GM21381 (cell line): ENCODE data around the gene KDF1.
"Not testable (repeated sequence)": the region's sequence is repeated elsewhere in the genome, so short reads cannot be mapped to it uniquely, and the experiment has no call there.

Source experiments
- ATAC-seq: cut with Tn5 transposase; IDR thresholded peaks from one replicate; pipeline ENCODE4 v1.9.1; 2021; ENCODE audit warnings: mild to moderate bottlenecking, moderate library complexity; ENCODE audit not compliant: unreplicated experiment

Gene KDF1

DNA sequence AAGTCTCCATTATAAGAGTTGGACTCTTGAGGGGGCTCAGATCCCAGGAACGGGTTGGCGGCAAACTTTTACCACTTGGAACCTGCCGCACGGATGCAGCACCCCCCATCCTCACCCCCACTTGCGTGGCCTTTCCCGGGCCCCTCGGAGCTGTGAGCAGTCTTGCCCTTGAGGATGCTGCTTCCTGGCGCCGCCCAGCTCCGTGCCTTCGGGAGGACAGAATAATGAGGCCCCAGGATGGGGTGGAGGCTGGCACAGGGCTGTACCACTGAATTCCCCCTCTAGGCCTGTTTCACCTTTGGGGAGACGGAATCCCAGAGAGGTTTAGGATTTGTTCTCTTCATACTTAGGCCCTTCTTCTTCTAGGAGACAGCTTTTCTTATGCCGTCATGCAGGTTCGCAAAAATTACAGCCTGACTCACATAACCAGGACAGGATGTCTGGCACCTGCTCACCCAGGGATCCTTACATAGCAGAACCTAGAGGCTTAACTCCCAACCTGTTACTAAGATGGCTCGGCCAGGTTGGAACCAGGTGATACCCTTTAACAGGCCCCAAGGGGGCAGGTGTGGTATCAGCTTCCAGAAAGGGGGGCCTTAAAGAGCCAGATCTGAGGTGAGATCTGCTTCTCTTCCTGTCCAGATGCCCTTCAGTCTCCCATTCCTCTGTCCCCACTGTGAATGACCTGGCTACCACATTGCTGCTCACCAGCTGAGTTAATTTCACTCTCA lies 34.7 kb upstream of the KDF1 start:
- no peak for ATAC-seq

- ATAC-seq = peak; percentile 19
These were observed 33.9 kb upstream of the KDF1 start for GRCh38 chr1:26994020-26994786.

GRCh38 chr1:26993237-26994019 lies 33.2 kb upstream of the KDF1 start, which contains the start of gene TRNP1:
Gene TRNP1, plus strand, starts transcription at chr1:26993692. Its CDS starts 95 bp downstream, at chr1:26993787.
- peak; percentile 56 for ATAC-seq

DNA sequence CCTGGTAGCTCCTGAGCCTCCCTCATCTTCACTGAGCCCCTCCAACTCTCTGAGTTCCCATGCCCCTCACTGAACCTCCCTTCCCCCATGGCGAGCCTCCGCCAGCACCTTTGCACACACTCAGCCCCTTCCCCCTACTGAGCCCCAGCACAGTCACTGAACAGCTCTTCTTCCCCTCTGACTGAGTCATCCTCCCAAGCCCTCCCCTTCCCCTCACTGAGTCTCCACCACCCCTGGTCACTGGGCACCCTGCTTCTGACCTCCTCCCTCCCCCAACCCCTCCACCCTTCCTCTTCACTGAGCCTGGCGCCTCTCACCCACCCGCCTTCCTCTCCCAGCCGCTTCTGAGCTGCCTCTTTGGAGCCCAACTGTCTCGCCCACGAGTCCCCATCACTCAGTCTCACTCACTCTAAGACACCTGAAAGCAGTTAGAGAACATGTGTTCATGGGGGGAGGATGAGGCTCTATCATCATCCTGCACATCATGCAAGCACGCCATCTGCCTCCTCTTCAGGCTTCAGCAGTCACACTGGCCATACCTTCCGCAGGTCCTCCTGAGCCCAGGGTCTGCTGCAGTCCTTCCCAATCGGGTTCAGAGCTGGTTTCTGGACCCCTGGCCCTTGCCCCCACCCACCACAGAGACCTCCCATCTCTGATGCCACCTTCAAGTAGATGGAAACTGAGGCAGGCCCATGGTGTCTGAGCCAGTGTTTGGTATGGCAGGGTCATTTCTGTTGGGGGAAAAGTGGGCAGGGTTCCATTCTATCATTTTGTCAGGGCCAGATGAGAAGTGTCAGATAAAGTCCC lies 31.2 kb upstream of the KDF1 start:
- no peak for ATAC-seq

DNA sequence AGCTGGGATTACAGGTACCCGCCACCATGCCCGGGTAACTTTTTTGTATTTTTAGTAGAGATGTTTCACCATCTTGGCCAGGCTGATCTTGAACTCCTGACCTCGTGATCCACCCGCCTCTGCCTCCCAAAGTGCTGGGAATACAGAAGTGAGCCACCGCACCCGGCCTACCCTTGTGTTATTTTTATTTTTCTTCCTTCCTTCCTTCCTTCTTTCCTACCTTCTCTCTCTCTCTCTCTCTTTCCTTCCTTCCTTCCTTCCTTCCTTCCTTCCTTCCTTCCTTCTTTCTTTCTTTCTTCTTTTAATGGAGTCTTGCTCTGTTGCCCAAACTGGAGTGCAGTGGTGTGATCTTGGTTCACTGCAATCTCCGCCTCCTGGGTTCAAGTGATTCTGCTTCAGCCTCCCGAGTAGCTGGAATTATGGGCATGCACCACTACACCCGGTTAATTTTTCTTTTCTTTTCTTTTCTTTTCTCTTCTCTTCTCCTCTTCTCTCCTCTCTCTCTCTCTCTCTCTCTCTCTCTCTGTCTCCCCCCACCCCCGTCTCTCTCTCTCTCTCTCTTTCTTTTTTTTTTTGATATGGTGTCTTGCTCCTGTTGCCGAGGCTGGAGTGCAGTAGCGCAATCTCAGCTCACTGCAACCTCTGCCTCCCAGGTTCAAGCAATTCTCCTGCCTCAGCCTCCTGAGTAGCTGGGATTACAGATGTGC lies 29.3 kb upstream of the KDF1 start:
- not testable (repeated sequence) for ATAC-seq

DNA sequence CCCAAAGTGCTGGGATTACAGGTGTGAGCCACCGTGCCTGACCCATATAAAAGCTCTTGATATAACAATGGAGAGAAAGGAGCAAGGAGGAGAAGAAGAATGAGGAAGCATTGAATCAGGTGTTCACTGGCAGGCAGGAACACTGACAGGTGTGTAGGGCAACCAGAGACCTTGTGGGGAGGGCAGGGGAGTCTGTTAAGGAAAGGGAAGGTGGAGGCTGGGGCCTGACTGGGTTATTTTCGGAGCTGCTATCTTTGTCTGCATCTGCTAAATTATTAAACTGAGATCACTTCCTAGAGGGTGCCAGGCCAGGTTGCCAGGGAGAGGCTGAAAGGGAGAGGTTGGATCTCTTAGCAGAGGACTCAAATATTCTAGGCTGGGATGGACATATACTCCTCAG lies 26.4 kb upstream of the KDF1 start:
- ATAC-seq = no peak

DNA sequence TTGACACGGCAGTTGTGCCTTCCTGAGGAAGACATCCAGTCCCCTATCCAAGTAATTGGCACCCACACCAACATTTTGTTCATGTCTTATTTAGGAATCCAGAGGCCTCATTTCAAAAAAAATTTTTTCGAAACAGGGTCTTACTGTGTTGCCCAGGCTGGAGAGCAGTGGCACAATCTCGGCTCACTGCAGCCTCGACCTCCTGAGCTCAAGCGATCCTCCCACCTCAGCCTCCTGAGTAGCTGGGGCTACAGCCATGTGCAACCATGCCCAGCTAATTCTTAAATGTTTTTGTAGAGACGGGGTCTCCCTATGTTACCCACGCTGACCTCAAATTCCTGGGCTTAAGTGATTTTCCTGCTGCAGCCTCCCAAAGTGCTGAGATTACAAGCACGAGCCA lies 24.0 kb upstream of the KDF1 start:
- ATAC-seq = no peak

DNA sequence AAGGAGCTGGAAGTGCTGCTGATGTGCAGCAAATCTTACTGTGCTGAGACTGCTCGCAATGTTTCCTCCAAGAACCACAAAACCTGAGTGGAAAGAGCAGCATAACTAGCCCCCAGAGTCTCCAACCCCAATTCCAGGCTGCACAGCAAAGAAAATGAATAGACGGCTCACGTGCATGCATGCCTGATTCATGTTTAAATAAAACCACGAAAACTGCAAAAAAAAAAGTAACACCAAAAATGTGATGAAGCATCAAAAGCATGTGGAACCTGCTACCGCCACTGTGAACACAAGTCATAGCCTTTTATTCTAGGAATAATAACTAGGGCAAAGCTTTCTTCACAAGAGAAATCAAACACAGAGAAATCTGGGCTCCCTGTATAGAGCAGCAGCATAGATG lies 23.6 kb upstream of the KDF1 start:
- ATAC-seq = no peak

DNA sequence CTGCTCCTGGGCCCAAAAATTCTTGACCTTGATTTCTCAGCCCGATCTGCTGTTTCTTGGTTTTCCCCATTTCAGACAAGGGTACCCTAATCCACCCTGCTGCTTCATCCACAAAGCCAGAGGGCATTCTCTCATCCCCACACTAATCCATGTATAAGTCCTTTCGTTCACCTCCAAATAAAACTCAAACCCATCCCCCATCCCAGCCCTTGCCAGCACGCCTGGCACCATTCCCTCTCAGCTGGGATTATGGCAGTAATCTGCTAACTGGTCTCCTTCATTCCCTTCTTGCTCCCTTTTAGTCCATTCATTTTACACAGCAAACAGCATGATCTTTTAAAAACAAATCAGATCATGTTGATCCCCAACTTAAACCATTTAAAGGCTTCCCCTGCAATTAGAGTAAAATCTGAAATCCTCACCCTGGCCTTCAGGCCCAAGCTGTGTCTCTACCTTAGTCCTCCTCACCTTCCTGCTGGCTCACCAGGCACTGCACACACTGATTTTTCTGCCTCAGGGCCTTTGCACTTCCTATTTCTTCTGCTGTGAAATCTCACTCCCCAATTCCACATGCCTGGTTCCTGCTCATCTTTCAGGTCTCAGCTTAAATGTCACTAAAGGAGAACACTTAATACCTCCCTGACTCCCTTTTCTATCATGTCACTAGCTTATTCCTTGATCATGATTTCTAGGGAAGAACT lies 21.0 kb upstream of the KDF1 start:
- ATAC-seq = no peak

GRCh38 chr1:26978901-26979300 lies 18.6 kb upstream of the KDF1 start:
- no peak for ATAC-seq

DNA sequence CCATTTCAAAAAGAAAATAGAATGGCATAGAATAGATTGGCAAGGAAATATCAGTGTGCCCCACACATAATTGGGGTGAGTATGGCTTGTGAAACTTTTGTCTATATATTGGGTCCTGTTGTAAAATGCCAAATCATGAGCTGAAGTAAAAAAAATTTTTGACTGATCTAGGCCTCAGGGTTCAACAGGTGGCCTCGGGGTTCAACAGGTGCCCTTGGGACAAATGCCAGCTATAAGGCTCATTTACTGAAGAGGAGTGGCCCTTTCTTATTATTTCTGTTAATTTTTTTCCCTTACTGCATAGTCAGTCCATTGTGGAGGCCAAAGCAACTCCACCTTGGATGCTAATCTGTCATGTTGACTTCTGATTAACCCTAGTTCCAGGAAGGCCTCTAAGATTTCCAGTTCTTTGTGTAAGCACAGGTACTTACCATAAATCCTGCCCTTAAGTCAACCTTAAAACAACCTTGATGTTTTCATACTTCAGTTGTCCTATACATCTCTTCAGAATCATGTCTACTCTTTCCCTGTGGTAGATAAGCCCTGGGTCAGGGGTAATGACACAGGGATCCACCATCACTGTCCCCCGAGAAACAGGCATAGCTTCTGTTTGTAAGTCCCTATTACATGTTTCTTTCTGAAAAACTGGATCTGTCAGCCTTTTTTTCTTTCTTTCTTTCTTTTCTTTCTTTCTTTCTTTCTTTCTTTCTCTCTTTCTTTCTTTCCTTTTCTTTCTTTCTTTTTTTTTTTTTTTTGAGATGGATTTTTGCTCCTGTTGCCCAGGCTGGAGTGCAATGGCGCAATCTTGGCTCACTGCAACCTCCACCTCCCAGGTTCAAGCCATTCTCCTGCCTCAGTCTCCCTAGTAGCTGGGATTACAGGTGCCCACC lies 16.6 kb upstream of the KDF1 start:
- ATAC-seq = no peak

GRCh38 chr1:26972821-26973220 lies 12.6 kb upstream of the KDF1 start:
- no peak for ATAC-seq

DNA sequence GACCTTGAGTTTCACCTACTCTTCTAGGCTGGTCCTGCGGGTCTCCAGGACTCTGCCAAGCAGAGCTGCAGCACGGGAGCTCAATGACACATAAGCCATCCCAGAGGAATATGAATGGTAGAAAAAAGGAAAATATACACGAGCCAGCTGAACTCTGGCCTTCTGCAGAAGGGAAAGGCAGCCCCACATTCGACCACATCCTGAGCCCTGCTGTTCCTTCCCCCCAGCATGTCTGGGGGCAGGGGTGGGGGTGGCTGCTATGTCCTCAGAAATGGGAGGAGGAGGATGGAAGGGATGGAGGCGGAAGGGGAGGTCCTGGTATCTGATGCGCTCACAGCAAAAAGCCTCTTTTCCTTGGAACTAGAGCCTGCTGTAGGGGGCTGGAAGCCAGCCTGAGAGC lies 12.1 kb upstream of the KDF1 start:
- no peak for ATAC-seq

DNA sequence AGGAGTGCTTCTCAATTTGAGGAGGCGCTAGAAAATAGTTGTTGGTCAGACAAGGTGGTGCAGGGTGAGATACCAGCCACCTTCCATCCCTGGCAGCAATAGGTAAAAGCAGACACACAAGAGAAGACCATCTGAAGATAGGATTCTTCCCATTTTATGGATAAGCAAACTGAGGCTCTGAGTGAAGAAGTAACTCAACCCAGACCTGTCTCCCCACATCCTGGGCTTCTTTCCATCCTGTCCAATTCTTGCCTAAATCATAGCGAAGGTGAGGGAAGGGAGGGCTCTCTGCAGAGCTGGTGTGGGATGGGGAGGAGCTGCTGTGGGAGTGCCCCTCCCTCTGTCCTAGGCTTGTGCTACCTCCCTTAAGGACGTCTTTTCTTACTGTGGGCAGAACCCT lies 11.3 kb upstream of the KDF1 start:
- no peak for ATAC-seq

- no peak for ATAC-seq
These were observed 10.5 kb upstream of the KDF1 start for GRCh38 chr1:26970810-26971209.

- no peak for ATAC-seq
These were observed 5.4 kb upstream of the KDF1 start for GRCh38 chr1:26965628-26966027.

- no peak for ATAC-seq
These were observed 4.9 kb upstream of the KDF1 start for GRCh38 chr1:26965213-26965612.

GRCh38 chr1:26961826-26962225 lies 1.6 kb upstream of the KDF1 start:
- ATAC-seq = no peak

DNA sequence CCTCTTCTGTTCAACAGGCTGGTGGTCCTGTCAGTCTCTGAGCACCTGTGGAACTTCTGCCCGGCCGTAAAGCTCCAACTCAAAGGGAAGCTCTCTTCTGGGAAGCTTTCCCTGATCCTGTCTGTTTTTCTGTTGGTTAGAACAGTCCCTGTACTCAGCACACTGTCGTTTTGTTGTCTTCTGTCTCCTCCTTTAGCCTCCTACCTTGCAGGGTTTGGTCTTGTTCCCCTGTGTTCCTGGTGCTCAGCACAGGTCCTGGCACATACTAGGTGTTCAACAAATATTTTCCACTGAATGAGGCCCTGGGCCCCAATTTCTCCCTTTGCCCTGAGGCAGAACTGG lies 328 bp upstream of the KDF1 start:
- ATAC-seq = no peak
